ENCODE data around the gene PRM1.

The PRM1 gene

DNA sequence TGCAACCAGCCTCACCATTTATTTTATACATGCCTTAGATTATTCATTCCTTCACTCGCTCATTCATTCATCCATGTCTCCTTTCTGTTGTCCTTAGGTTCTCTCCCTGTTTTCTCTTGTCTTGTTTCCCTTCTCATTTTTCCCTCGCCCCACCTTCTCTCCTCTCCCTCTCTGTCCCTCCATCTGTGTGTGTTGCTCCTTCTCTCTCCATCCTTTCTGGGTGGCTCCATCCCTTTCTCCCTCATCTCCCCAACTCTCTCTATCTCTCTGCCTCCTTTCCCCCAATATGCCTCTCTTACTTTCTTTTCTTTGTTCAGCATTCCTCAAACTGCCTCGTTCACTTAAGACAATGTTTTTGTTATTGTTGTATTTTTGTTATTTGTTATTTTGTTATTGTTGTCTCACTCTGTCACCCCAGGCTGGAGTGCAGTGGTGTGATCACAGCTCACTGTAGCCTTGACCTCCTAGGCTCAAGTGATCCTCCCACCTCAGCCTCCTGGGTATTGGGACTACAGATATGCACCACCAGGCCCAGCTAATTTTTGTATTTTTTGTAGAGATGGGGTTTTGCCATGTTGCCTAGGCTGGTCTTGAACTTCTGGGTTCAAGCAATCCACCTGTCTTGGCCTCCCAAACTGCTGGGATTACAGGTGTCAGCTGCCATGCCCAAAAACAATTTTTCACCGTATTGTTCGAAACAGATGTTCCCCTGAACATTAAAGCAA lies 39.5 kb downstream of the PRM1 start:
- Histone ChIP-seq H3K27ac (no peak overlapping the region), H3K4me1 (ENCODE audit: control insufficient read depth in 1 of 2, insufficient read depth in 1 of 2, low read depth in 1 of 2, low read length in 1 of 2) (no peaks in the 10 kb centered on the region), H3K9me3 (no peaks in the 10 kb centered on the region), H3K36me3 (no peaks in the 10 kb centered on the region), H3K4me3 (ENCODE audit: low read depth in 1 of 2, low read length in 1 of 2) (no peak overlapping the region), H3K27me3 (peaks cover 8% of the 10 kb centered on the region)
- TF ChIP-seq, protein P1, sequence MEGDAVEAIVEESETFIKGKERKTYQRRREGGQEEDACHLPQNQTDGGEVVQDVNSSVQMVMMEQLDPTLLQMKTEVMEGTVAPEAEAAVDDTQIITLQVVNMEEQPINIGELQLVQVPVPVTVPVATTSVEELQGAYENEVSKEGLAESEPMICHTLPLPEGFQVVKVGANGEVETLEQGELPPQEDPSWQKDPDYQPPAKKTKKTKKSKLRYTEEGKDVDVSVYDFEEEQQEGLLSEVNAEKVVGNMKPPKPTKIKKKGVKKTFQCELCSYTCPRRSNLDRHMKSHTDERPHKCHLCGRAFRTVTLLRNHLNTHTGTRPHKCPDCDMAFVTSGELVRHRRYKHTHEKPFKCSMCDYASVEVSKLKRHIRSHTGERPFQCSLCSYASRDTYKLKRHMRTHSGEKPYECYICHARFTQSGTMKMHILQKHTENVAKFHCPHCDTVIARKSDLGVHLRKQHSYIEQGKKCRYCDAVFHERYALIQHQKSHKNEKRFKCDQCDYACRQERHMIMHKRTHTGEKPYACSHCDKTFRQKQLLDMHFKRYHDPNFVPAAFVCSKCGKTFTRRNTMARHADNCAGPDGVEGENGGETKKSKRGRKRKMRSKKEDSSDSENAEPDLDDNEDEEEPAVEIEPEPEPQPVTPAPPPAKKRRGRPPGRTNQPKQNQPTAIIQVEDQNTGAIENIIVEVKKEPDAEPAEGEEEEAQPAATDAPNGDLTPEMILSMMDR (IDR thresholded peaks at IDR 0.05): no peak

DNA sequence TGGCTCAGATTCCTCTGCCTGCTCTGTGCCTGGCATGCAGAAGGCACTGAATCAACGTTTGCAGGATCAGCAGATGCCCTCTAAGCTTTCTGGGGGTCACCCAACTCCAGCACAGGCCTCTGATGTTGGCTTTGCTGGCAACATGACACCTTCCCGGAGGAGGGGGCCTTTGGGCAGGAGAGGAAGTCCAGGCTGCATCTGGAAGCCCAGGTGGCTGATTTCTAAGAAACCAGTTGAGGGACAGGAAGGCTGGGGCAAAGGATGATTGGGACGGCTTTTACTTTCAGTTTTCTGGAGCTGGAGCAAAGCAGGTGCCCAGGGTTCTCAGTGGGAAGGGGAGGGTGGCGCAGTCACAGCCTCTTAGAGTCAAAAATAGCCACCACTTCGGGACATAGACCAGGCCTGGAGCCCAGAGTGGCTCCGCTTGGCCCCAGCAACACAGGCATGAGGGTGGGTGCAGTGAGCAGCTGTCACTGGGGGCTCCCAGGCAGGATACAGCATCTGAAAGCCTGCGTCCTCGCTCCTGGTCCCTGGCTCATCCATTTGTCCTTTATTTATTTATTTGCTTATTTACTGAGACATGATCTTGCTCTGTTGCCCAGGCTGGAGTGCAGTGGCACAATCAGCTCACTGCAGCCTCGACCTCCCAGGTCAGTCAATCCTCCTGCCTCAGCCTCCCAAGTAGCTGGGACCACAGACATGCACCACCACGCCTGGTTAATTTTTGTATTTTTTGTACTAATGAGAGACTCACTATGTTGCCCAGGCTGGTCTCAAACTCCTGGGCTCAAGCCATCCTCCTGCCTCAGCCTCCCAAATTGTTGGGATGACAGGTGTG lies 40.3 kb downstream of the PRM1 start:
- peaks cover 8% of the 10 kb centered on the region for H3K27me3 ChIP-seq
- TF ChIP-seq, protein P1 (IDR thresholded peaks at IDR 0.05): no peak
- no peak overlapping the region for H3K4me3 ChIP-seq (ENCODE audit: low read depth in 1 of 2, low read length in 1 of 2)
- peaks cover 0 to under 1% of the 10 kb centered on the region in 2 experiments for H3K4me1 ChIP-seq (ENCODE audit: control insufficient read depth in 1 of 2, insufficient read depth in 1 of 2, low read depth in 1 of 2, low read length in 1 of 2)
- H3K9me3 ChIP-seq: no peaks in the 10 kb centered on the region
- H3K36me3 ChIP-seq: no peaks in the 10 kb centered on the region
- H3K27ac ChIP-seq: no peak overlapping the region

DNA sequence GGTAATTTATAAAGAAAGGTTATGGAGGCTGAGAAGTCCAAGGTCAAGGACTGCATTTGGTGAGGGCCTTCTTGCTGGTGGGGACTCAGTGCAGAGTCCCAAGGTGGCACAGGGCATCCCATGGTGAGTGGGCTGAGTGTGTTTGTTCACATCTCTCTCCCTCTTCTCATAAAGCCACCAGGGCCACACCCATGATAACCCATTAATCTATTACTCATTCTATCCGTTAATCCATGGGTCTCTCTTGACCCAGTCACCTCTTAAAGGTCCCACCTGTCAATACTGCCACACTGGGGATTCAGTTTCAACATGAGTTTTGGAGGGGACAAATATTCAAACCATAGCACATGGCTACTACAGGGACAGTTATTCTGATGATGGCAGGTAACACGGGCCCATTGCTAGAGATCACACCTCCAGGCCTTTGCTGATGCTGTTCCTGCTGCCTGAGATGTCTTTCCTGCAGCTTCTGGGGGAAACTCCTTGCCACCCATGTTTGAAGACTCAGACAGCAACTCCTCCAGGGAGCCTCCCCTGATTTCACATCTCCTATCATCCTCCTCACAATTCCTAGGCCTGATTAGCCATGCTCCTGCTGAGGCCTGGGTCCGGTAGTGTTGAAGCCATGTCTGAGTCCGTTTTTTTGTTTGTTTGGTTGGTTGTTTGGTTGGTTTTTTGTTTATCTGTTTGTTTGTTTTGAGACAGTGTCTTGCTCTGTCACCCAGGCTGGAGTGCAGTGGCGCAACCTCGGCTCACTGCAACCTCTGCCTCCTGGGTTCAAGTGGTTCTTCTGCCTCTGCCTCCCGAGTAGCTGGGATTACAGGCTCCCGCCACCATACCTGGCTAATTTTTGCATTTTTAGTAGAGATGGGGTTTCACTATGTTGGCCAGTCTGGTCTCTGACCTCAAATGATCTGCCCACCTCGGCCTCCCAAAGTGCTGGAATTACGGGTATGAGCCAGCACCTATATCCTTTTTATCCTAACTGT lies 41.2 kb downstream of the PRM1 start:
- TF ChIP-seq, protein P1 (IDR thresholded peaks at IDR 0.05): no peak
- H3K36me3 ChIP-seq: no peaks in the 10 kb centered on the region
- no peak overlapping the region for H3K27ac ChIP-seq
- peaks cover 8 to 9% of the 10 kb centered on the region in 2 experiments for H3K4me1 ChIP-seq (ENCODE audit: control insufficient read depth in 1 of 2, insufficient read depth in 1 of 2, low read depth in 1 of 2, low read length in 1 of 2)
- peaks cover 8% of the 10 kb centered on the region for H3K27me3 ChIP-seq
- H3K9me3 ChIP-seq: no peaks in the 10 kb centered on the region
- no peak overlapping the region for H3K4me3 ChIP-seq (ENCODE audit: low read depth in 1 of 2, low read length in 1 of 2)

DNA sequence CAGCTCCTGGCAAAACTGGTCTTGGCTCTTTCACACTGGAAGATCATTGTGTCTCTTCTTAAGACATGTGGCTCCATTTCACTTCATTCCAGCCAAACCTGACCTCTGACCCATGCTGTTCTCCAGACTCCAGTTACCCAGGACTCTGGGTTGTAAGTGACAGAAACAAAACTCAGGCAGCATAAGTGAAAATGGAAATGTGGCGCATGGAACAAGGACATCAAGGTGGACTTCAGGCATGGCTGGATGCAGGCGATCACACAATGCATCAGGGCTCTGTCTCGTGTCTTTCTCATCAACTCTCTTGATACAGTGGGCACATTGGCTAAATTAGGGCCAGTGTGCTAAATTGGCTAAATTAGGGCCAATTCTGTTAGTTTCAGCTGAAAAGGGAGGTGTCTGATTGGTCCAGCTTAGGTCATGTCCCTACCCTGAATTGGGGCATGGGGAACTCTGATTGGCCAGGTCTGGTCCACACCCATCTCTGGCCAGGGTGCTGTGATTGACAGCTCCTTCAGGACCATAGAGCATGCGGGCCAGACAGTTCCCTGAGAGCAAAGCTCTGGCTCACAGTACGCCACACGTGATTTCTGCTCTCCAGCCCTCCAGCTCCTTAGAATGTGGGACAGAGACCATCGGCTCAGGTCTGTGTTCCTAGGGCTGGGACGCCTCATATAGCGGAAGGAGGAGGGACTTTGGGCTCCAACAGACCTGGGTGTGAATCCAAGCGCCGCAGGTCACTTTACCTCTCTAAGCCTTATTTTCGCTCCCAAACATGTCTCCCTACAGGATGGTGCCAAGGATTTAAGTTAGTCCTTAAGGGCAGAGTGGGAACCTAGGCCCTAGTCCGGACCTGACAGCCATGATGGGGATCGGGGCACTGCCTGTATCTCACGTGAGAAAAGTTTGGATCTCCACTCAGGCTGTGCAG lies 42.6 kb downstream of the PRM1 start:
- Histone ChIP-seq H3K4me1 (ENCODE audit: control insufficient read depth in 1 of 2, insufficient read depth in 1 of 2, low read depth in 1 of 2, low read length in 1 of 2) (peaks cover 11 to 12% of the 10 kb centered on the region in 2 experiments), H3K4me3 (ENCODE audit: low read depth in 1 of 2, low read length in 1 of 2) (no peak overlapping the region), H3K27me3 (peaks cover 8% of the 10 kb centered on the region), H3K9me3 (no peaks in the 10 kb centered on the region), H3K27ac (no peak overlapping the region), H3K36me3 (no peaks in the 10 kb centered on the region)
- TF ChIP-seq, protein P1 (IDR thresholded peaks at IDR 0.05): no peak
